GM15510 (cell line): ENCODE measurements around the gene APBB2.

ENCODE experiments used
- POLR2A ChIP-seq: IDR thresholded peaks from 3 replicates; pipeline ENCODE4 v1.6.1; 2011; ENCODE audit warnings: borderline replicate concordance; ENCODE audit not compliant: insufficient read length; ENCODE audit errors: extremely low read depth

The APBB2 gene

DNA sequence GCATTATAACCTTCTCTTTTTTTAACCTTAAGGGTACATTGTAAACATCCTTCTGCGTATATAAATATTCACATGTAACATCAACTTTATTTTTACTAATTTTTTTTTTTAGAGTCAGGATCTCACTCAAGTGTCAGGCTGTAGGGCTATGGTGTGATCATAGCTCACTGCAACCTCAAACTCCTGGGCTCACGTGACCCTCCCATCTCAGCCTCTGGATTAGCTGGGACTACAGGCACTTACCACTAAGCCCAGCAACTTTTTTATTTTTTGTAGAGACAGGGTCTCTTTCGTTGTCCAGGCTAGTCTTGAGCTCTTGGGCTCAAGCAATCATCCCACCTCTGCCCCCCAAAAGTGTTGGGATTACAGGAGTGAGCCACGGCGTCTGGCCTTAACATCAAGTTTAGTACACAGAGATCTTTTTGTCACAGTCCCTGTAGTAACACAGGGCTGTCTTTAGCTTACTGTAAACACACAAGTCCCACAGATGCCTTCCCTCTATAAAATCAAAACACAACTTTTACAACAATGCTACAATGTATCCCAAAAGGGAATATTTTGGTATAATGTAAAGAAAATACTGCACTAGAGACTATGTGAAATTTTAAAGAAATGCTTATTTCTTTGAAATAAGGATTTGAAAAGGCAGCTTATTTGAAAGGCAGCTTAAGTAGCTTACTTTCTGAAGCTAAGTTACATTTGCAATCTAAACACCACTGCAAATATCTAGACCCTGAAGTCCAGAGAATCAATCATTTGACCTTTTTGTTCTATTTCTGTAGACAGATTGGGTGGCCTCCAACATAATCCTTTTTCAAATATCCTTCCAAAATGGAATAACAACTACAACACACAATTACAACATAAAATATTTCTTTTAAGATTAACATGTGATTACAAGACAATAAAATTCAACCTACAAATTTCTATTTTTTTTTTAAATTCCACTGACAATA is 116.0 kb downstream of the APBB2 start:
- TF ChIP-seq POLR2A = no peak

DNA sequence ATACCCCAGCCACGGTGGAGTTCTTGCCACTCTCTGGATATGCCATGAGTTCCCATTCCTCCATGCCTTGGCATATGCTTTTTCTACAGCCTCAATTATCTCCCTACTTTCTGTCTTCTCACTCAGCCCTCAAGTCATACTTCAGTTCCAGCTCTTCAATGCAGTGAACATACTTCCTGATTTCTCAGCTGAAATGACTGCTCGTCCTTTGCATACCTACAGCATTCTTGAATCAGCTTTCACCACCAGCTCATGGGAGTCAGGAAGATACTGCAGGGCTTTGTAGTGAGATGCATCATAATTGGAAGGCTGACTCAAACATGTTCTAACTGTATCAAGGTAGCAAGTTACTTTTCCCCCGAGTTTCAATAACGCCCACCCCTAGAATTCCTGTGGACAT is 118.4 kb downstream of the APBB2 start:
- no peak for TF ChIP-seq POLR2A

DNA sequence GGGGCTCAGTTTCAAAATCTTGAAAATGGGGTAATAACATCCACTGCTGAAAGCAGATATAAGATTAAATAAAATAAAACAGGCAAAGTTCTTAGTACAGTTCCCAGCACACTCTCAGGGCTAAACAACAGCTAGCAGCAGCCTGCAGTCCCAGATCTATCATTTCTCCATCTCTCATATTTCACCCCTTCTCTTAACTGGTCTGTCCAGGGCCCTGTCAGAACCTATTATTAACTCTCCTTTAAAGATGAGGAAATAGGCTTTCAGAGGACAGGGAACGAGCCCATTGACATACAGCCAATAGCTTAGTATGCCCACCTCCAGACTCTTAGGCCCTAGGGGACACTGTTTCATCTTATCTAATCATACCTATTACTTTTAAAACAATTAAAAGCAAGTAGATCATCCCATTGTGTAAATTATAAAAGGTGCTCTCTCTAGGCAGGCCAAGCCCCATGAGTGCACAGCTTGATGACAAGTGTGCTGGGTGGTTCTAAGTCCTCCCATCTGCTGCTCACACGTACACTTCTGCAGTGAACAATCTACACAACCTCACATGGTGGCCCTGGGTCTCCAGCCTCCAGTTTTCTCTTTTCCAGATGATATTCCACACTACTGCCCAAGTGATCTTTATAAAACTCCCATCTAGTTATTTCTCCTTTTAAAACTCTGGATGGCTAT is 119.0 kb downstream of the APBB2 start:
- no peak for TF ChIP-seq POLR2A

DNA sequence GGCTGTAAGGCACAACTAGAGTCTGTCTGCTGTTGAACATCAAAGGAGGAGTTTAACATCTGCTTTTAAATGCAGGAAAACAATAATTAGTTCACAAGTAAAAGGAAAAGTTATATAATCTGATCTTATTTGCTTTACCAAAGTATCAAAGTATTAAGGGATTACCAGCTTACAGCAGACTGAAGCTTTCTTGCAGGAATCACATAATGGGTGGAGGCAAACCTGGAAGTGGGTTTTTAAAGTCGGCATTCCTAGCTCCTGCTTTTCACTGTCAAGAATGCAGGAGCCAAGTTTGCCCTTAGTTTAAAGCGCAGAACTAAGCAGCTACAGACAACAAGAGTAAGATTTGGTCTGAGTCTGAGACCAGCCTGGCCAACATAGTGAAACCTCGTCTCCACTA is 122.2 kb downstream of the APBB2 start:
- no peak for TF ChIP-seq POLR2A

DNA sequence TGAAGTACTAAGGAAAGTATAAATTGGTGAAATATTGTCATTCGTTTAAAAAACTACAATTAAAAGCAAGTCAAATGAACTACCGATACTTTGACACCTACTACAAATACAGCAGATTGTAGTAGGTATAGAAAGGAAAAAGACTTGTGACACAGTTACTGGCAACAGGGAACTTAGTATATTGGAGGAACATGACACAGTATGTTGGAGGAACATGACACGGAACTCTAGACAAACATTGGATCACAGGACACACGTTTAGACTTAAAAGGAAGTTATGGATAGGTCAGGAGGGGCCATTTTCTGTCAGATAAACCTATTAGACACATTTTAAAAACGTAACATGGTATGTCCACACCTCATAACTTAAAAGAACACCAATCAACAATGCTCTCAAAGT is 132.5 kb downstream of the APBB2 start:
- TF ChIP-seq POLR2A = no peak

DNA sequence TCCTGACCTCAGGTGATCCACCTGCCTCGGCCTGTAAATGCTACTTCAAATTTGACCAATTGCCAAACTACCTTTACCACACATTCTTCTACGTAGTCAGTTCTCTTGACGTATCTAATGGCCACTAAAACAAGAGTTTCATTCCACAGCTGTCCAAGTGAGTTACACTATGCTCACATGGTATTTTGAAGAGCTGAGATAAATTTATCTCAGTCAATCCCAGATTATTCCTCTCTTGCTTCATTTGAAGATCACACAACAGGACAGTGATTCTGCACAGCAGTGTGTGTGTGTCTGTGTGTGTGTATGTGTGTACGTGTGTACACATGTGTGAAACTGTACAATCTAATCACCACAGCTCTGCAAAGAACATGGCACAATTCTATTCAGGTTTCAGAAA is 133.4 kb downstream of the APBB2 start:
- no peak for TF ChIP-seq POLR2A

DNA sequence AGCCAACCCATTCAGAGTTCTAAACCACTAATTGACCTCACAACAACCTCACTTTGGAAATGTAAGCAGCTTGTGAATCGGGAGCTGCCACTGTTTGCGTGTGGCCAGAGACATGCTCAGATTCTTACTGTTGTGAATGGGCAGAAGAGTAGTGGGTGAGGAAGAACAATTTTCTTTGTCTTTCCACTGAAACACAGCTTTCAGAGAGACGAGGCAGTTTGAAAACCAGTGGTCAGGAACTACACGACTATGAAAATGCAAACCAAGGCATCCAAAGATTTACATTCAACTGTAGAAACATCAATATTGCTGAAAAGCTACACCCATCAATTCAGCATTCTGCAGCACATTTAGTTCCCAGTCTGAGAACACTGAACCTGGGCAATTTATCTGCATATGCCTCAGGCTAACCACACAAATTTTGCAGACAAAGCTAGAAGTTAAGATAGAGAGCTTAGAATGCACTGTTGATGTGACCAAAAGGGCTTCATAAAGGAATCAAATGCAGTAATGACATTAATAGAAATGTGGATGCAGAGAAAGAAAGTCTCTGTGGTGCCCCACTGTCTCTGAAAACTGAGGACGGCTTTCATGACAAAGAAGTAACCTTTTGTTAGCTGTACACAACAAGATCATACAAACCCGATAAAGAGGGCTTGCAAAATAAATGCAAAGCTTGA is 134.3 kb downstream of the APBB2 start:
- TF ChIP-seq POLR2A = no peak

DNA sequence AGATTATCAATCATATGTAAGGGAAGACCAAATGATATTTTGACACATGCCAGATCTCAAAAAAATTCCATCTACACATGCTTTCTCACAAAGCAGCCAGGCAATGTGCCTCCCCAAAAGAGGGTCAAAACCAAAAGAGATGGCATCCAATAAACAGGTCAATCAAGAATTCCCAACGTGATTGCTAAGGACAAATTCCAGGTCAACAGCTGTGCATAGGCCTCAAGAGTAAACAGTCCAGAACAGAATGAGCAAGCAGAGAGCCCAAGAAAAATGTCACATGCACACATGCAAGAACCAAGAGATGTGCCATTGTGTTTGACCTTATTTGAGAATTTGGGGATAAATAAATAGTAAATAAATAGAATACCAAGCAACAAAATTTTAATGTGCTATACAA is 136.7 kb downstream of the APBB2 start:
- TF ChIP-seq POLR2A = no peak

DNA sequence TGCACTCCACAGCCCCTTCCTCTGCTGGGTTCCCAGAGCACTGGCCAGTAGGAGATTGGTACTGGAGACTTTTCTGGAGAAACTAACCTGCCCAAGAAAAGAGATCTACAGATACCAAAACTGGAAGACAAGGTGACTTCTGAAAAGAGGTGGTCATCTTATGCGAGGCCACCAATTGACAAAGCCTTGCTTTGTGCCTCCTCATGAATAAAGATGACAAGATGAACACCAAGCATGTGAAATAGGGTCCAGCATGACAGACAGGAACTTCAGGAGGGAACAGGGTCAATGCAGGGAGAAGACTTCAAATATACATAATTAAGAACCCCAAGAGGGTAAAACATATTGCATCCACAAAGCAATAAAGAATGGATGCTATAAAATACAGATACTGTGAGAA is 137.9 kb downstream of the APBB2 start:
- no peak for TF ChIP-seq POLR2A

DNA sequence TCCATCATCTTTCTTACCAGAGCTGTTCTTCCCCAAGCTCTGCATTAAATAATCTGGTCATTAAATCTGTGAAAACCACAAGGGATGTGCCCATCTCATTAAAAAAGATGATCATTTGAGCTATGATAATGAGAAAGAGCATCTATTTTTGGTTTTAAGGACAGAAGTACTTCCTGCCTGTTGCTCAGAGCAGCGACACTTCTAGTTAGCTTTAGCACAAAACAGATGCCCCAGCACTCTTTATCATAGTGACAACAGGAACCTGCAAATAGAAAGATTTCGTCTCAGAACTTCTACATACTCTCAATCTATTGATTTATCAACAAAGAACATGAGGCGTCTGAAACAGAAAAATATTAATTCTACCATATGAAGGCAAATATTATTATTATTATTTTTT is 140.1 kb downstream of the APBB2 start:
- no peak for TF ChIP-seq POLR2A

DNA sequence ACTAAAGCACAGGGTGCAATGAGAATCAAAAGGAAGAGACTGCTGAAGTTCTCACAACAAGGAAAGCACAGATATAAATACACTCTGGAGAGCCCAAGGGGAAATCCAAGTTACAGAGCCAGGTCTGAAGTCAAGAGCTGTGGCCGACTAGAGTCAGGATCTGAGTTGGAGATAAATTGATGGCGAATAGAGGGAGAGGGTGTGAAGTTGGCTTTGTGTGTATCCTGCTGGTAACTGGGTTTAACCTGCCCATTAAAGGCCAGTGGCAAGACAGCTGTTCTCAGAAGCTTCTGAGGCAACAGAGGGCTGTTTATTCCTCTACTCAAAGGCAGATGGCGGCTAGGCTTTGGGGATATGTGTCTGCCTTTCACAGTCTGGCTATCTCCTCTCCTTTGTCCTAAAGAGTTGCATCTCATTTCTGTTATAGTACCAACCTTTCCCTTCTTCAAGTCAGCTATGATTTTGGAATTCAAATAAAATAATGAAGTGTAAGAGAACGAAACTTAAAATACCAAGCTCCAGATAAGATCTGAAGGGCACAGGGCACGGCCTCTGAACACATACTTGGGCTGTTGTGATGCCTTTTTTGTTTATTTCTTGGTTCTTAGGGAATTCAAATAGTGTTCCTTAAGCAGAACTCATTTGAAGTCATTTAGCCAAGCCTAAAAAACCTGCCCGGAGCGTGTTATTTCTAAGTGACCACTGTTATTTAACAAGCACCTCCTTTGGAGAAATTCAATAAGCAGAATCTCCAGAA is 142.1 kb downstream of the APBB2 start:
- no peak for TF ChIP-seq POLR2A

DNA sequence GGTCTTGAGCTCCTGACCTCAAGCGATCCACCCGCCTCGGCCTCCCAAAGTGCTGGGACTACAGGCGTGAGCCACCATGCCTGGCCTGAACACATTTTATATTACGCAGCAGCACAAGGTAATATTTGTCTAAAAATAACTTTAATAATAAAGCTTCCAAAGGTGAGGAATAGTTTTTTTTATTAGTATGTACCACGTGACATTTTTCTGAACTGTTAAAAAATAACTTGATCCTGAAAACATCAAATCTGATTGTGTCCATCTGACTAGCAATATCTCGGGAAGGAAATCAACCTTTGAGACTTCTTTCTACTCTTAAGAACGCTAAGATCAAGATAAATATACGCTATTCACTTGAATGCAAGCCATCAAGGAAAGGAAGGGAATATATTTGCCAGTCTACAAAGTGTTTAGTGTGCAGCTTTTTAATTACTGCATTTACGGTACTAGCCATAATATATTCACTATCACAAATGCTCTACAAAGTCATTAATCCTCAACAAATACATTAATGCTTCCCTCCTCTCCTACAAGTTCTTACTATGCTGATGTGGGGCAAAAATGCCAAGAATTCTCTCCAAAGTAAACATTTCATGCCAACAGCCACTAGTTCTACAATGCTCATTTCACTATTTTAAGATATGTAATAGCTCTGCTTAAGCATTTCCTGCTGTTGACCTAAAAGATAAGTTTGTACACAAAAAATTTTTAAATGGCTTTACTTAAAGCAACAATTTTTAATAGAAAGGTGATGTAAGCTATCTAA is 143.6 kb downstream of the APBB2 start:
- no peak for TF ChIP-seq POLR2A

DNA sequence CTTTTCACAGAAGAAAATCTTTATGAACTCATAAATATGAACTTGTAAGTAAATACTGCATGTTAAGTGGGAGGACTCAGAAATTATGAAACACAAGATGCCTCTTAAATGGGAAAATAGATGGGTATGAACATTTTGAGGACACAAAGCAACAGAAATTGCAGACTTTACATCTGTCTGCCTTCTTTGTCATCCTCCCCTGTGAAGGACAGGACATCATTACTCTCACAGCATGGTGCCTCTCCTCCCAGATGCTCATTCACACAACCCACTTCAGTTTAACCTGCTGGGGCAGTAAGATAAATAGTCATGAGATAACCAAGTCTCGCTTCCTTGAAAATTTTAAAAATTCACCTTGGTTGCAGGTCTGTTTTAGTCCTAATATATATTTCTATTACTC is 144.5 kb downstream of the APBB2 start:
- no peak for TF ChIP-seq POLR2A

DNA sequence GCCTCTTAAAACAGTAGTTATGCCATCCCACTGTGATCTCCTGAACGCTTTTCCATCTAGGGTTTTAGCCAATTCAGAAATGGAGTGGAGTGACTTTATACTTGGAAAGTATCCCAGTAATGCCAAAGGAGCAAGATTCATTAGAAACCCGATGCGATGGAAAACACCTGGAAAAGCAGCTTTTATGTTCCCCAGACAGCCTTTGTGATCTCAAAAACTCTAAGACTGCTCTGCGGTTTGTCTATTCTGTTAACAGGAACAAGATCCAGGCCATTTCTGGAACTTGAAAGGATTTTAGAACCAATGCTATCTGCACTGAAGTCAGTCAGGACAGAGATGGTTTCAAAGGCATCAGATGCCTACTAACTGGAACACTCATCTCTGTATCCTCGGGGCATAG is 145.1 kb downstream of the APBB2 start:
- no peak for TF ChIP-seq POLR2A

DNA sequence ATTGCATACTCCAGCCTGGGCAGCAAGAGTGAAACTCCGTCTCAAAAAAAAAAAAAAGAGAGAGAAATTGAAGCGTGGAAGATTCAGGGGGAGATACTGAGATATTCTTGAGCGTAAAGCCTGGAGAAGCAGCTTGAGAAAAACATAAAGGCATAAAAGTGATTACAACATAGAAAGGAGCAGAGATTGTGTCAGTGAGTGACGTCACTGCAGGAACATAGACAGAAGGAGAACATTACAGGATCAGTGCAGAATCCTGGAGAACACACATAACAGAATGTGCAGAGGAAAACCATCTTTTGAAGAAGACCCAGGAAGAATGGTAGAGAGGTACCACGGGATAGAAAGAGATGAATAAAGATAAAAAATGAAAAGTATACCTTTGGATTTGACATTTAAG is 147.0 kb downstream of the APBB2 start:
- no peak for TF ChIP-seq POLR2A

DNA sequence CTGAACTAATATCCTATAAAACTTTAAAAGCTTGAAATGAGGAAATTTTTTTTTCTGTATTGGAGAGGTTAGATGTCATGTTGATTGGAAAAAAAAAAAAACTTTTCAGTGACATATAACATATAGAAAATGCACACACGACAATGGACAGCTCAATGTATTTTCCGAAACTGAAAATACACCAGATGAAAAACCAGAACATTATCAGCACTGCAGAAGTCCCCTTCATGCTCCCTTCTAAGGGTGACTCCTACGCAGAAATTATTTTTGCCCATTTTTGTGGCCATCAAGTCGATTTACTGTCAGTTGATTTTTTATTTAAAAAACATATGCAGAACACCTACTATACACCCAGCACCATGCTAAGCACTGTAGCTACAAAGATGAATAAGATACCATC is 148.3 kb downstream of the APBB2 start:
- no peak for TF ChIP-seq POLR2A
